GM23338 (cell line): ENCODE results near the gene POLR1E. TPM values are rescaled to one million over a fixed set of nuclear protein-coding genes. Genes with fewer than 3 reads are reported as not detected.

ENCODE experiments used
- polyA plus RNA-seq: library from polyadenylated mRNA; unstranded; fragments of >200 nt; fragmentation: Nextera tagmentation; extraction: Ambion mirVana; gene quantifications from 2 replicates; pipeline ENCODE4 v1.2.1, GENCODE V29; 2016
- total RNA-seq: library from RNA; depleted of rRNA; stranded (reverse); fragments of >200 nt; shearing (Covaris generic); gene quantifications from 2 replicates; pipeline ENCODE4 v1.2.3, GENCODE V29; 2014; rRNA removed

The POLR1E gene
- total and polyA plus RNA-seq, 2 experiments from 2014 or later: 19.2 to 45.5 TPM

Other genes starting within 250 kb of the POLR1E start
- gene GRHPR, start 63.3 kb upstream of the POLR1E start, total RNA-seq: 120 and 128 TPM in 2 replicates
- 62.4 and 69.0 TPM in 2 replicates for gene GRHPR, start 63.3 kb upstream of the POLR1E start, polyA plus RNA-seq
- 19.5 and 20.3 TPM in 2 replicates for gene ZBTB5, start 20.5 kb upstream of the POLR1E start, total RNA-seq
- gene ZBTB5, start 20.5 kb upstream of the POLR1E start, polyA plus RNA-seq: 2.5 and 2.8 TPM in 2 replicates
- gene FBXO10, start 90.4 kb downstream of the POLR1E start, total RNA-seq: 11.5 and 13.4 TPM in 2 replicates
- gene FBXO10, start 90.4 kb downstream of the POLR1E start, polyA plus RNA-seq: 3.4 TPM in 2 replicates
- gene TOMM5, start 106.6 kb downstream of the POLR1E start, total RNA-seq: 142 and 158 TPM in 2 replicates
- 529 and 593 TPM in 2 replicates for gene TOMM5, start 106.6 kb downstream of the POLR1E start, polyA plus RNA-seq
- 0.12 and 0.63 TPM in 2 replicates for gene FRMPD1, start 165.0 kb downstream of the POLR1E start, total RNA-seq
- gene FRMPD1, start 165.0 kb downstream of the POLR1E start, polyA plus RNA-seq: 0.23 and 0.37 TPM in 2 replicates